ENCODE measurements around the gene GPC5. TPM values are rescaled to one million over a fixed set of nuclear protein-coding genes. Genes with fewer than 3 reads are reported as not detected.
"Not testable (repeated sequence)": the region's sequence is repeated elsewhere in the genome, so short reads cannot be mapped to it uniquely, and the experiment has no call there.

Gene GPC5
- total RNA-seq, result under 1 TPM in 1 of 2 experiments, not detected in 1; 0.14 TPM

DNA sequence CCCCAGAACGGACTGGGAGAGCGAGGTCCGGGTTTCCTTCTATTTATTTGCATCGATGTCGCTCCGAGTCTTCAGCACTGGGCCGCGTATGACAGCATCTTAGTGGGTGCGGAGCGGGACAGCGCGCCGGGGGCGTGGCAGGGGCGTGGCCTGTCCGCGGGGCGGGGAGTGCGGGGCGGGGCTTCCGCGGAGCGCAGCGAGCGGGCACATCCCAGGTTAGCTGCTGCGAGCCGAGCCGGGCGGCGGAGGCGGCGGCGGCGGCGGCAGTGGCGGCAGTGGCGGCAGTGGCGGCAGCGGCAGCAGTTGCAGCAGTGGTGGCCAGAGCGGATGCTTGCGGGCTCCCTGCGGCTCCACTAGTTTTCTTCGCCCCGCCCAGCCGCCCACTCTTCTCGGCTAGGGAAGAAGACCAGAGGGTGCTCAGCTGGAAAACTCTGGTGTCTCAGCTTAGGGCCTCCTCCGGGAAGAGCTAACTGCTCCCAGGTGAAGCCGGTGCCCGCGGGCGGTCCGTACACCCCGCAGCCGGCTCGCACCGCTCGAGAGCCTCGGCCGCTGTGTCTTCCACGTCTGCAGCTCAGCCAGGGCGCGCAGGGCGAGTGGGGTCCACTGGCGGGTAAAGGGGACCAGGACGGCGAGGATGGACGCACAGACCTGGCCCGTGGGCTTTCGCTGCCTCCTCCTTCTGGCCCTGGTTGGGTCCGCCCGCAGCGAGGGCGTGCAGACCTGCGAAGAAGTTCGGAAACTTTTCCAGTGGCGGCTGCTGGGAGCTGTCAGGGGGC is at the start of gene GPC5:
Gene GPC5, plus strand, starts transcription at position 209 of the 776 bp plus-strand sequence.
- Mint-ChIP-seq H3K4me1 (peaks cover 6% of the 10 kb centered on the region), H3K36me3 (no peaks in the 10 kb centered on the region), H3K9me3 (no peaks in the 10 kb centered on the region), H3K27ac (no peak within 1 kb of the TSS), H3K27me3 (peaks cover 94% of the 10 kb centered on the region), H3K4me3 (peak within 1 kb of the TSS; percentile 73)
- peak; percentile 98 for ATAC-seq (ENCODE audit: low read depth)
- DNase-seq, result peak; percentile 88
- POLR2A ChIA-PET, result no interaction called here

GRCh38 chr13:91348906-91349435 is 49.5 kb upstream of the GPC5 start:
- peaks cover 21% of the 10 kb centered on the region for H3K36me3 Mint-ChIP-seq
- POLR2A ChIA-PET, result no interaction called here
- peaks cover 33% of the 10 kb centered on the region for H3K4me1 Mint-ChIP-seq
- H3K4me3 Mint-ChIP-seq, result peak overlapping the region; percentile 78
- H3K9me3 Mint-ChIP-seq, result no peaks in the 10 kb centered on the region
- ATAC-seq (ENCODE audit: low read depth), result peak; percentile 57
- peak overlapping the region; percentile 61 for H3K27ac Mint-ChIP-seq
- DNase-seq, result peak; percentile 96
- H3K27me3 Mint-ChIP-seq, result no peaks in the 10 kb centered on the region

GRCh38 chr13:91349992-91350911 is 48.2 kb upstream of the GPC5 start:
- Mint-ChIP-seq H3K4me1 (peaks cover 33% of the 10 kb centered on the region), H3K9me3 (no peaks in the 10 kb centered on the region), H3K27ac (peak overlapping the region; percentile 44), H3K36me3 (peaks cover 25% of the 10 kb centered on the region), H3K27me3 (no peaks in the 10 kb centered on the region), H3K4me3 (peak overlapping the region; percentile 78)
- ATAC-seq (ENCODE audit: low read depth) (no peak), DNase-seq (no peak)
- POLR2A ChIA-PET, result no interaction called here

GRCh38 chr13:91351123-91351522 is 47.3 kb upstream of the GPC5 start:
- no peak overlapping the region for H3K27ac Mint-ChIP-seq

DNA sequence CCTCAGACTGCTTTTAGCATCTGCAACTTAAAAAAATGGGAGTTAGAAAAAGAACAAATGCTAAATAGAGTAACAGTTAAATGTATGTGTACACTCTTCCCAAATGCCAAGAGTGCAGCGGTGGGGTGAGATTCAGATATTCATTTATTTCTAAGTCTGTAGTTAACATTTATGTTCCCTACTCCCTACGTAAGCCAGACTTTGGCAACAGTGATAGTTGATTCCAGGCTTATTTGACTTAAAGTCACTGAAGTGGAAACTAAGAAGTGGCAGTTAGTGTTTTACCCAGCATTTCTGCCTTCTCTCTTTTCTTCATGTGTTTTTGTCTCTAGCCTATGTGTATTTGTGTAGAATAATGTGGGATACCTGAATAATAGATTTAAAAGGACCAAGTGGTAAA is 46.4 kb upstream of the GPC5 start:
- Mint-ChIP-seq H3K9me3 (no peaks in the 10 kb centered on the region), H3K27me3 (no peaks in the 10 kb centered on the region), H3K4me1 (peaks cover 34% of the 10 kb centered on the region), H3K4me3 (no peak overlapping the region), H3K36me3 (peaks cover 37% of the 10 kb centered on the region), H3K27ac (peak overlapping the region; percentile 21)
- ATAC-seq (ENCODE audit: low read depth), result no peak
- POLR2A ChIA-PET, result no interaction called here
- no peak for DNase-seq

More at GRCh38 chr13:91351123-91351522, 47.3 kb upstream of the GPC5 start:
- DNase-seq, result no peak
- Mint-ChIP-seq H3K36me3 (peaks cover 30% of the 10 kb centered on the region), H3K9me3 (no peaks in the 10 kb centered on the region), H3K4me1 (peaks cover 32% of the 10 kb centered on the region), H3K4me3 (peak overlapping the region; percentile 78), H3K27me3 (no peaks in the 10 kb centered on the region)
- no peak for ATAC-seq (ENCODE audit: low read depth)
- POLR2A ChIA-PET, result no interaction called here

GRCh38 chr13:91352891-91353290 is 45.5 kb upstream of the GPC5 start:
- H3K4me3 Mint-ChIP-seq; ATAC-seq (ENCODE audit: low read depth); H3K27me3 Mint-ChIP-seq; DNase-seq; H3K9me3 Mint-ChIP-seq; H3K27ac Mint-ChIP-seq: not testable (repeated sequence)
- POLR2A ChIA-PET, result interaction anchor here (0.6 kb wide), 1 partner anchor 138 kb away, joined by 3 read pairs; no protein-coding TSS in a partner anchor
- Mint-ChIP-seq H3K36me3 (peaks cover 41% of the 10 kb centered on the region), H3K4me1 (peaks cover 33% of the 10 kb centered on the region)

GRCh38 chr13:91353494-91353893 is 44.9 kb upstream of the GPC5 start:
- POLR2A ChIA-PET, result no interaction called here
- Mint-ChIP-seq H3K4me3 (no peak overlapping the region), H3K4me1 (peaks cover 36% of the 10 kb centered on the region), H3K27ac (no peak overlapping the region), H3K9me3 (no peaks in the 10 kb centered on the region), H3K27me3 (no peaks in the 10 kb centered on the region), H3K36me3 (peaks cover 44% of the 10 kb centered on the region)
- DNase-seq (no peak), ATAC-seq (ENCODE audit: low read depth) (no peak)

DNA sequence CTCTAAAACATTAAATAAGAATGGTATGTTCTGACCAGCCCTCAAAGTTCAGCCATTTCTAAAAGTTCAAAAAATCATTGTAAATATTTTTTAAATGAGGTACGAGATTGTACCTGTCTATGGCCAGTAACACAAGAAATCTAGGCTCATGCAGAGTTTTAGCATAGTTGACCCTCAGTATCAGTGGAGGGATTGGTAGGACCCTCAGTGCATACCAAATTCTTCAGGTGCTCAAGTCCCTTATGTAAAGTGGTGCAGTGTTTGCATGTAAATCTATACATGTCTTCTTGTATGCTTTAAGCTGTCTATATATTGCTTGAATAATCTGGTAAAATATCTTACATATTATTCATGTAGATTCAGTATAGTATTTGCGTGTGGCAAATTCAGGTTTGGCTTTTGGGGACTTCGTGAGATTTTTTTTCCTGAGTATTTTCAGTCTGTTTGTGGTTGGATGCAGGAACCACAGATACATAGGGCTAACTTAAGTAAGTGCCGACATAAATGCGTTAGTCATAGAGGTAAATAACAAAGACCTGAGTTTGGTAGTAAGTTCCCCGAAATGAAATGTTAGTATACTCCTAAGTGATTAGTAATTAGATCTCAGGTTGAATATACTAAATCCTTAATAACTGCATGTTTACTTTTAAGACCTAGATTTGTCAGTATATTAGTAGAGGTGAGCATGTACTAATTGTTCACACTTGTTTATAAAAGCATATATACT is 43.2 kb upstream of the GPC5 start:
- peaks cover 28% of the 10 kb centered on the region for H3K4me1 Mint-ChIP-seq
- POLR2A ChIA-PET, result no interaction called here
- H3K36me3 Mint-ChIP-seq, result peaks cover 39% of the 10 kb centered on the region
- H3K27me3 Mint-ChIP-seq, result no peaks in the 10 kb centered on the region
- no peak overlapping the region for H3K4me3 Mint-ChIP-seq
- H3K9me3 Mint-ChIP-seq, result no peaks in the 10 kb centered on the region
- DNase-seq (no peak), ATAC-seq (ENCODE audit: low read depth) (no peak)
- no peak overlapping the region for H3K27ac Mint-ChIP-seq

DNA sequence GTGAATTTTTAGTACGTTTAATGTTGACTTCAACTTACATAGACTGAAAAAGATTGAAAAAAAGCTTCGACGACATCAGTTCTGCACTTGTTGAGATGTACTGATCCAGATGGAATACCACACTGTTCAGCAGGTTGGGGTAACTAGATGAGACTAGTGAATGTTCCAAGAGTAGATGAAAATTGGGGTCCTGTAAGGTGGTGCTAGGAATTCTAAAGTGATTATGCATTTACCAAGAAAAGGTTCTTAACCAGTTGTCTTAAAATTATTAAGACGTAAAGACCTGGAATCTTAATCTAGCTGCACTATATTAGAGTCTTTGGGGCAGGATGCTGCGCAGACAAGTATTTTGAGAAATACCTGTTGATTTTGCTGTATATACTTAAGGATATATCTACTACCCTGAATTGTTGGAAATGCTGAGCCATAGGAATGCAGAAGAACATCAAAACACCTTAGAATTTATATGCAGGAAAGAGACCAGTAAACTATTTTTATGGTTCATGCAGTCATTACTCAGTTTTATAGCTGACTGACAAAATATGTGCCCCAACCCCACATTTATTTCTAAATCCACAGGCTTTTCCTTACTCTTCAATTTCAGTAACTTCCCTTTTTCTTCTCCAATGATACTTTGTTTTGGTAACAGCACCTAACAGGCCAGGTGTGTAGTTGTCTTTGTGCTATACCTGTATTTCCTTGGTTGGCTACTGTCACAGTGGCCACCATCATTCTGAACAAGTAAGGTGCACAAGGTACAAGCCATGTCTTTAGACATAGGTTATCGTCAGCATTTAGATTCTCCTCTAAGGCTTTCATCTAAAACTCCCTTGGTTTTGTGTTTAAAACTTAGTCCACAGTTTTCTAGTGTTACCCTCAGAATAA is 42.4 kb upstream of the GPC5 start:
- Mint-ChIP-seq H3K4me1 (peaks cover 20% of the 10 kb centered on the region), H3K36me3 (peaks cover 33% of the 10 kb centered on the region), H3K4me3 (no peak overlapping the region), H3K27ac (no peak overlapping the region), H3K27me3 (no peaks in the 10 kb centered on the region), H3K9me3 (no peaks in the 10 kb centered on the region)
- ATAC-seq (ENCODE audit: low read depth) (no peak), DNase-seq (no peak)
- POLR2A ChIA-PET, result no interaction called here

DNA sequence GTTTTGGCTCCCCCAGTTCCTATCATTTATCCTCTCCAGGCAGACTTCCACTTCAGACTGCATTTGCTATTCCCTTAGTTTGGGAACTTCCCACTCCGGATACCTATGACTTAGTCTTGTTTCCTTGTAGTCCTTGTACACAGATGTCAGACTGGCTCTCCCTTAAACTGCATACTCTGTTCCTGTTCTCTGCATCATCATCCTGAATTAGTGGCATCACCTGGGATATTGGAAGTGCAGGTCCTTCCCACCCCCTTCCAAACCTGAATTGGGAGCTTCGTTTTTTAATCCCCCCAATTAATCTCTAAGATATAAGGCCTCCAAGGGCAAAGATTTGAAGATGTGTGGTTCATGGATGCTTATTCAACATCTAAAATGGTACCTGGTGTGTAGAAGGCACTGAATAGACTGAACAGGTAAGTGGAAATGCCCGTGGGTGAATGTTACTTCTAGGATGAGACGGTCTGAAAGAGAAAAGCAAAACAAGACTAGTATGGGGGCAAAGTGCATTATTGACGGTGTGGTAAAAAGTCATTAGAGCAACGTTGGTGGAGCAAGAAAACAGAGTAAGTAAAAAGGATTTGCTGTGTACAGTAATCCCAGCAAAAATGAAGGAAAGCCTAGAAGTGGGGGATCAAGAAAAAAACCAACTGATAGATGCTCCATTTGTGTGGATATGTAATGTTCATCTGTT is 41.4 kb upstream of the GPC5 start:
- ATAC-seq (ENCODE audit: low read depth), result no peak
- H3K36me3 Mint-ChIP-seq, result peaks cover 27% of the 10 kb centered on the region

GRCh38 chr13:91357613-91358386 is 40.6 kb upstream of the GPC5 start:
- ATAC-seq (ENCODE audit: low read depth), result no peak
- Mint-ChIP-seq H3K4me3 (no peak overlapping the region), H3K27ac (no peak overlapping the region), H3K36me3 (peaks cover 27% of the 10 kb centered on the region), H3K4me1 (peaks cover 10% of the 10 kb centered on the region), H3K9me3 (no peaks in the 10 kb centered on the region), H3K27me3 (no peaks in the 10 kb centered on the region)
- POLR2A ChIA-PET, result no interaction called here
- DNase-seq, result no peak

More for the DNA sequence above, 41.4 kb upstream of the GPC5 start:
- H3K9me3 Mint-ChIP-seq, result no peaks in the 10 kb centered on the region
- H3K4me1 Mint-ChIP-seq, result peaks cover 12% of the 10 kb centered on the region
- POLR2A ChIA-PET, result no interaction called here
- H3K4me3 Mint-ChIP-seq, result no peak overlapping the region
- H3K27ac Mint-ChIP-seq, result no peak overlapping the region
- no peaks in the 10 kb centered on the region for H3K27me3 Mint-ChIP-seq
- DNase-seq, result no peak
